Pulmonary artery endothelial cell (primary cell): ENCODE data around the gene OCA2. TPM values are rescaled to one million over a fixed set of nuclear protein-coding genes. Genes with fewer than 3 reads are reported as not detected.

ENCODE experiments used
- DNase-seq: peaks from one replicate; pipeline ENCODE4 v3.0.0-alpha.2; 2011; ENCODE audit warnings: low read depth, low spot score
- total RNA-seq: library from RNA; depleted of rRNA; stranded (reverse); fragments of >200 nt; gene quantifications from 2 replicates; pipeline ENCODE4 v1.2.3, GENCODE V29; 2014

OCA2 gene
- total RNA-seq, 1 donor from 2014 or later, result not detected

GRCh38 chr15:27820722-27821121 lies 278.4 kb downstream of the OCA2 start:
- no peak for DNase-seq

- DNase-seq, result no peak
These were observed 278.9 kb downstream of the OCA2 start for GRCh38 chr15:27820232-27820631.

GRCh38 chr15:27817258-27817657 lies 281.9 kb downstream of the OCA2 start:
- DNase-seq, result no peak

- DNase-seq, result no peak
These were observed 282.3 kb downstream of the OCA2 start for GRCh38 chr15:27816790-27817189.

- no peak for DNase-seq
These were observed 284.1 kb downstream of the OCA2 start for GRCh38 chr15:27815035-27815434.

- no peak for DNase-seq
These were observed 286.0 kb downstream of the OCA2 start for GRCh38 chr15:27813139-27813538.

GRCh38 chr15:27808182-27808581 lies 290.9 kb downstream of the OCA2 start:
- DNase-seq, result no peak

GRCh38 chr15:27807335-27807734 lies 291.8 kb downstream of the OCA2 start:
- DNase-seq, result no peak

GRCh38 chr15:27806396-27806795 lies 292.7 kb downstream of the OCA2 start:
- no peak for DNase-seq

GRCh38 chr15:27805261-27806220 lies 293.6 kb downstream of the OCA2 start:
- DNase-seq, result no peak

GRCh38 chr15:27804569-27805260 lies 294.4 kb downstream of the OCA2 start:
- DNase-seq, result no peak

- DNase-seq, result no peak
These were observed 300.3 kb downstream of the OCA2 start for GRCh38 chr15:27798807-27799206.

- no peak for DNase-seq
These were observed 301.4 kb downstream of the OCA2 start for GRCh38 chr15:27797765-27798164.

- DNase-seq, result no peak
These were observed 302.5 kb downstream of the OCA2 start for GRCh38 chr15:27796405-27797320.

- DNase-seq, result no peak
These were observed 306.3 kb downstream of the OCA2 start for GRCh38 chr15:27792756-27793264.

GRCh38 chr15:27790270-27790669 lies 308.8 kb downstream of the OCA2 start:
- DNase-seq, result no peak

- DNase-seq, result no peak
These were observed 311.2 kb downstream of the OCA2 start for GRCh38 chr15:27787931-27788330.

GRCh38 chr15:27784107-27784506 lies 315.0 kb downstream of the OCA2 start:
- no peak for DNase-seq

GRCh38 chr15:27783678-27784077 lies 315.4 kb downstream of the OCA2 start:
- DNase-seq, result no peak

GRCh38 chr15:27782125-27782524 lies 317.0 kb downstream of the OCA2 start:
- DNase-seq, result no peak

GRCh38 chr15:27776501-27776900 lies 322.6 kb downstream of the OCA2 start:
- no peak for DNase-seq
